ENCODE results near the gene ADAR. TPM values are rescaled to one million over a fixed set of nuclear protein-coding genes. Genes with fewer than 3 reads are reported as not detected.
A peak's percentile ranks its signal among the peaks of the same experiment; 100 is the strongest.

ADAR gene
- total RNA-seq, 1 experiment from 2014 or later: 221 TPM

DNA sequence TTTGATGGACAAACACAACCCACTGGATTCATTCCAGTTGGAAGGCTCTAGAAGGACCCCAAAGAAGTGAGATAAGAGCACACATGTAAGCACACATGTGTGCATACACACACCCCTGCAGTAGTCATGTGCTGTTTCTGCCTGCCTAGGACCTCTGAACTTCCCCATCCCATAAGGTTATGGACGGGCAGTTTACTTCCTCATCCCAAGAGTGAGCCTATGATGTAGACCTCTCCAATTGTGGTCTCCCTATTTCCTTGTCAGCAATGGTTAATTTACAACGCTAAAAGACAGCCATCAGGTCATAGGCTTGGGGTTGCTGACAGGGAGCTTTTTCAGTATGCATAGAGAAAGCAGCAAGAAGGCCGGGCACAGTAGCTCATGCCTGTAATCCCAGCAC lies 15.4 kb upstream of the ADAR start (continued):
- TF ChIP-seq, protein P1, sequence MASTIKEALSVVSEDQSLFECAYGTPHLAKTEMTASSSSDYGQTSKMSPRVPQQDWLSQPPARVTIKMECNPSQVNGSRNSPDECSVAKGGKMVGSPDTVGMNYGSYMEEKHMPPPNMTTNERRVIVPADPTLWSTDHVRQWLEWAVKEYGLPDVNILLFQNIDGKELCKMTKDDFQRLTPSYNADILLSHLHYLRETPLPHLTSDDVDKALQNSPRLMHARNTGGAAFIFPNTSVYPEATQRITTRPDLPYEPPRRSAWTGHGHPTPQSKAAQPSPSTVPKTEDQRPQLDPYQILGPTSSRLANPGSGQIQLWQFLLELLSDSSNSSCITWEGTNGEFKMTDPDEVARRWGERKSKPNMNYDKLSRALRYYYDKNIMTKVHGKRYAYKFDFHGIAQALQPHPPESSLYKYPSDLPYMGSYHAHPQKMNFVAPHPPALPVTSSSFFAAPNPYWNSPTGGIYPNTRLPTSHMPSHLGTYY (CRISPR knock-in tag; IDR thresholded peaks at IDR 0.05): no peak

DNA sequence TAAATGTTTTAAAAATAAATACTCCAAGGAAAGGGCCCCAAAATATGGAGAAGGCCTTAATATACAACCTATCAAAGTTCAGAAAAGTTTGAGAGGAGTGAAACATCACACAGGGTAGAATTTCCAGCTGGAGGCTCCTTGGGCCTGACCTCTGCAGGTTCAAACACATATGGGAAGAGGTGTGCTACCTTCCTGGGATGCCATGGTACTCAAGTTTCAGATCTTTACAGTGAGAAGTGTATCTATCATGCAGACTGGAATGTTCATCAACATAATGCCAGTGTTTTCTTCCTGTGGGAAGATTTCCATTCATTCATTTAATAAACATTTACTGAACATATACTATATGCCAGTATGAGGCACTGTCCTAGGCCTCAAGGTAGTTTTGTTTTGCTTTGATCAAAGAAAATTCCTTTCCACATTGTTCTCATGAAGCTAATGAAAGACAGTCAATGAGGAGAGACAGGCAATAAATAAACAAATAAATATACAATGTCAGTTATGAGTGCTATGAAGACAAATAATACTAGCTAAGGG lies 14.6 kb upstream of the ADAR start:
- ChIA-PET CTCF (no interaction called here), POLR2A (interaction anchor here (0.6 kb wide), 1 partner anchor 12 kb away, joined by 7 read pairs; no protein-coding TSS in a partner anchor)
- Mint-ChIP-seq H3K4me3 (no peak overlapping the region), H3K36me3 (peaks cover 7% of the 10 kb centered on the region; the same call in 1 of the 2 replicates), H3K27me3 (ENCODE audit: low read depth) (no peaks in the 10 kb centered on the region), H3K9me3 (no peaks in the 10 kb centered on the region), H3K27ac (peak overlapping the region; percentile 61; the same call in 1 of the 2 replicates), H3K4me1 (peaks cover 21% of the 10 kb centered on the region)
- DNase-seq (ENCODE audit: low spot score) (no peak), ATAC-seq (no peak)
- TF ChIP-seq, protein P2, sequence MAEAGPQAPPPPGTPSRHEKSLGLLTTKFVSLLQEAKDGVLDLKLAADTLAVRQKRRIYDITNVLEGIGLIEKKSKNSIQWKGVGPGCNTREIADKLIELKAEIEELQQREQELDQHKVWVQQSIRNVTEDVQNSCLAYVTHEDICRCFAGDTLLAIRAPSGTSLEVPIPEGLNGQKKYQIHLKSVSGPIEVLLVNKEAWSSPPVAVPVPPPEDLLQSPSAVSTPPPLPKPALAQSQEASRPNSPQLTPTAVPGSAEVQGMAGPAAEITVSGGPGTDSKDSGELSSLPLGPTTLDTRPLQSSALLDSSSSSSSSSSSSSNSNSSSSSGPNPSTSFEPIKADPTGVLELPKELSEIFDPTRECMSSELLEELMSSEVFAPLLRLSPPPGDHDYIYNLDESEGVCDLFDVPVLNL (CRISPR knock-in tag; IDR thresholded peaks at IDR 0.05; ENCODE audit: borderline replicate concordance, low read depth): no peak
- no peak for TF ChIP-seq FOXJ3 (CRISPR knock-in tag; IDR thresholded peaks at IDR 0.05; ENCODE audit: borderline replicate concordance)
- TF ChIP-seq IRF2 (CRISPR knock-in tag; IDR thresholded peaks at IDR 0.05; ENCODE audit: borderline replicate concordance, low read depth): no peak
- TF ChIP-seq NR1H2 (CRISPR knock-in tag; IDR thresholded peaks at IDR 0.05): no peak

DNA sequence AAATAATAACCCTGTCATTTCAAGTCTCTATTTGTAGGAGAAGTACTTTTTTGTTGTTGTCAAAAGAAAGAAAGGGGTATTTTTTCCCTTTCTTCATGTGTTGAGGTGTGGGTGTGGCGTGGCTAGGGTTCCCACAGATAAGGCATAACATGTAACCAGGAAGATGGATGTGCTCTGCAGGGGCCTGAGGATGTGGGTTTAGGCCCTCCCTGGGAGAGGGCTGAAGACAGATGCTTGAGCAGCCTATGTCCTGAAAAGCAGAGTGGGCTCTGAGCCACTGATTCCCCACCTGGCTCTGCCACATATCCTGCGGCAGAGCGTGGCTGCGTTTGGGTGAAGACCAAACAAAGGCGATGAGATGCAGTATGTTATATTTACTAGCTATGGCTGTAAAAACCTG lies 13.9 kb upstream of the ADAR start:
- Mint-ChIP-seq H3K27me3 (ENCODE audit: low read depth) (no peaks in the 10 kb centered on the region), H3K4me1 (peaks cover 25% of the 10 kb centered on the region), H3K36me3 (peaks cover 7% of the 10 kb centered on the region; the same call in 1 of the 2 replicates), H3K27ac (peak overlapping the region; percentile 52), H3K9me3 (no peaks in the 10 kb centered on the region), H3K4me3 (no peak overlapping the region)
- ChIA-PET CTCF (interaction anchor here (0.8 kb wide), 1 partner anchor 395 kb away, joined by 3 read pairs; no protein-coding TSS in a partner anchor), POLR2A (no interaction called here)
- ATAC-seq (peak; percentile 61), DNase-seq (ENCODE audit: low spot score) (no peak)
- no peak for TF ChIP-seq TP53 (CRISPR knock-in tag; IDR thresholded peaks at IDR 0.05)
- TF ChIP-seq, protein P3, sequence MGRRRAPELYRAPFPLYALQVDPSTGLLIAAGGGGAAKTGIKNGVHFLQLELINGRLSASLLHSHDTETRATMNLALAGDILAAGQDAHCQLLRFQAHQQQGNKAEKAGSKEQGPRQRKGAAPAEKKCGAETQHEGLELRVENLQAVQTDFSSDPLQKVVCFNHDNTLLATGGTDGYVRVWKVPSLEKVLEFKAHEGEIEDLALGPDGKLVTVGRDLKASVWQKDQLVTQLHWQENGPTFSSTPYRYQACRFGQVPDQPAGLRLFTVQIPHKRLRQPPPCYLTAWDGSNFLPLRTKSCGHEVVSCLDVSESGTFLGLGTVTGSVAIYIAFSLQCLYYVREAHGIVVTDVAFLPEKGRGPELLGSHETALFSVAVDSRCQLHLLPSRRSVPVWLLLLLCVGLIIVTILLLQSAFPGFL (CRISPR knock-in tag; IDR thresholded peaks at IDR 0.05; ENCODE audit: borderline replicate concordance): no peak
- TF ChIP-seq SMAD3 (CRISPR knock-in tag; IDR thresholded peaks at IDR 0.05; ENCODE audit: borderline replicate concordance): no peak
- TF ChIP-seq, protein P4, sequence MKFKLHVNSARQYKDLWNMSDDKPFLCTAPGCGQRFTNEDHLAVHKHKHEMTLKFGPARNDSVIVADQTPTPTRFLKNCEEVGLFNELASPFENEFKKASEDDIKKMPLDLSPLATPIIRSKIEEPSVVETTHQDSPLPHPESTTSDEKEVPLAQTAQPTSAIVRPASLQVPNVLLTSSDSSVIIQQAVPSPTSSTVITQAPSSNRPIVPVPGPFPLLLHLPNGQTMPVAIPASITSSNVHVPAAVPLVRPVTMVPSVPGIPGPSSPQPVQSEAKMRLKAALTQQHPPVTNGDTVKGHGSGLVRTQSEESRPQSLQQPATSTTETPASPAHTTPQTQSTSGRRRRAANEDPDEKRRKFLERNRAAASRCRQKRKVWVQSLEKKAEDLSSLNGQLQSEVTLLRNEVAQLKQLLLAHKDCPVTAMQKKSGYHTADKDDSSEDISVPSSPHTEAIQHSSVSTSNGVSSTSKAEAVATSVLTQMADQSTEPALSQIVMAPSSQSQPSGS (CRISPR knock-in tag; IDR thresholded peaks at IDR 0.05; ENCODE audit: borderline replicate concordance, low read depth): no peak
- TF ChIP-seq, protein P5, sequence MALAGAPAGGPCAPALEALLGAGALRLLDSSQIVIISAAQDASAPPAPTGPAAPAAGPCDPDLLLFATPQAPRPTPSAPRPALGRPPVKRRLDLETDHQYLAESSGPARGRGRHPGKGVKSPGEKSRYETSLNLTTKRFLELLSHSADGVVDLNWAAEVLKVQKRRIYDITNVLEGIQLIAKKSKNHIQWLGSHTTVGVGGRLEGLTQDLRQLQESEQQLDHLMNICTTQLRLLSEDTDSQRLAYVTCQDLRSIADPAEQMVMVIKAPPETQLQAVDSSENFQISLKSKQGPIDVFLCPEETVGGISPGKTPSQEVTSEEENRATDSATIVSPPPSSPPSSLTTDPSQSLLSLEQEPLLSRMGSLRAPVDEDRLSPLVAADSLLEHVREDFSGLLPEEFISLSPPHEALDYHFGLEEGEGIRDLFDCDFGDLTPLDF (CRISPR knock-in tag; IDR thresholded peaks at IDR 0.05): no peak
- no peak for TF ChIP-seq ESRRA (CRISPR knock-in tag; IDR thresholded peaks at IDR 0.05; ENCODE audit: borderline replicate concordance)
- TF ChIP-seq, protein P6, sequence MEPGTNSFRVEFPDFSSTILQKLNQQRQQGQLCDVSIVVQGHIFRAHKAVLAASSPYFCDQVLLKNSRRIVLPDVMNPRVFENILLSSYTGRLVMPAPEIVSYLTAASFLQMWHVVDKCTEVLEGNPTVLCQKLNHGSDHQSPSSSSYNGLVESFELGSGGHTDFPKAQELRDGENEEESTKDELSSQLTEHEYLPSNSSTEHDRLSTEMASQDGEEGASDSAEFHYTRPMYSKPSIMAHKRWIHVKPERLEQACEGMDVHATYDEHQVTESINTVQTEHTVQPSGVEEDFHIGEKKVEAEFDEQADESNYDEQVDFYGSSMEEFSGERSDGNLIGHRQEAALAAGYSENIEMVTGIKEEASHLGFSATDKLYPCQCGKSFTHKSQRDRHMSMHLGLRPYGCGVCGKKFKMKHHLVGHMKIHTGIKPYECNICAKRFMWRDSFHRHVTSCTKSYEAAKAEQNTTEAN (CRISPR knock-in tag; IDR thresholded peaks at IDR 0.05): no peak
- TF ChIP-seq ZNF263 (CRISPR knock-in tag; IDR thresholded peaks at IDR 0.05; ENCODE audit: low read depth): no peak
- TF ChIP-seq KAT7 (CRISPR knock-in tag; IDR thresholded peaks at IDR 0.05; ENCODE audit: borderline replicate concordance): no peak
- TF ChIP-seq EMX1 (CRISPR knock-in tag; IDR thresholded peaks at IDR 0.05): no peak
- TF ChIP-seq ETV6 (CRISPR knock-in tag; IDR thresholded peaks at IDR 0.05): no peak
- TF ChIP-seq, protein P7, sequence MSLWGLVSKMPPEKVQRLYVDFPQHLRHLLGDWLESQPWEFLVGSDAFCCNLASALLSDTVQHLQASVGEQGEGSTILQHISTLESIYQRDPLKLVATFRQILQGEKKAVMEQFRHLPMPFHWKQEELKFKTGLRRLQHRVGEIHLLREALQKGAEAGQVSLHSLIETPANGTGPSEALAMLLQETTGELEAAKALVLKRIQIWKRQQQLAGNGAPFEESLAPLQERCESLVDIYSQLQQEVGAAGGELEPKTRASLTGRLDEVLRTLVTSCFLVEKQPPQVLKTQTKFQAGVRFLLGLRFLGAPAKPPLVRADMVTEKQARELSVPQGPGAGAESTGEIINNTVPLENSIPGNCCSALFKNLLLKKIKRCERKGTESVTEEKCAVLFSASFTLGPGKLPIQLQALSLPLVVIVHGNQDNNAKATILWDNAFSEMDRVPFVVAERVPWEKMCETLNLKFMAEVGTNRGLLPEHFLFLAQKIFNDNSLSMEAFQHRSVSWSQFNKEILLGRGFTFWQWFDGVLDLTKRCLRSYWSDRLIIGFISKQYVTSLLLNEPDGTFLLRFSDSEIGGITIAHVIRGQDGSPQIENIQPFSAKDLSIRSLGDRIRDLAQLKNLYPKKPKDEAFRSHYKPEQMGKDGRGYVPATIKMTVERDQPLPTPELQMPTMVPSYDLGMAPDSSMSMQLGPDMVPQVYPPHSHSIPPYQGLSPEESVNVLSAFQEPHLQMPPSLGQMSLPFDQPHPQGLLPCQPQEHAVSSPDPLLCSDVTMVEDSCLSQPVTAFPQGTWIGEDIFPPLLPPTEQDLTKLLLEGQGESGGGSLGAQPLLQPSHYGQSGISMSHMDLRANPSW (CRISPR knock-in tag; conservative IDR thresholded peaks at IDR 0.05; ENCODE audit: low read depth): no peak
- TF ChIP-seq, protein P8, sequence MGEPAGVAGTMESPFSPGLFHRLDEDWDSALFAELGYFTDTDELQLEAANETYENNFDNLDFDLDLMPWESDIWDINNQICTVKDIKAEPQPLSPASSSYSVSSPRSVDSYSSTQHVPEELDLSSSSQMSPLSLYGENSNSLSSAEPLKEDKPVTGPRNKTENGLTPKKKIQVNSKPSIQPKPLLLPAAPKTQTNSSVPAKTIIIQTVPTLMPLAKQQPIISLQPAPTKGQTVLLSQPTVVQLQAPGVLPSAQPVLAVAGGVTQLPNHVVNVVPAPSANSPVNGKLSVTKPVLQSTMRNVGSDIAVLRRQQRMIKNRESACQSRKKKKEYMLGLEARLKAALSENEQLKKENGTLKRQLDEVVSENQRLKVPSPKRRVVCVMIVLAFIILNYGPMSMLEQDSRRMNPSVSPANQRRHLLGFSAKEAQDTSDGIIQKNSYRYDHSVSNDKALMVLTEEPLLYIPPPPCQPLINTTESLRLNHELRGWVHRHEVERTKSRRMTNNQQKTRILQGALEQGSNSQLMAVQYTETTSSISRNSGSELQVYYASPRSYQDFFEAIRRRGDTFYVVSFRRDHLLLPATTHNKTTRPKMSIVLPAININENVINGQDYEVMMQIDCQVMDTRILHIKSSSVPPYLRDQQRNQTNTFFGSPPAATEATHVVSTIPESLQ (CRISPR knock-in tag; IDR thresholded peaks at IDR 0.05): no peak

All from WTC11 (cell line).